ENCODE measurements around the gene UBE2D2.
"Not testable (repeated sequence)": the region's sequence is repeated elsewhere in the genome, so short reads cannot be mapped to it uniquely, and the experiment has no call there.

The UBE2D2 gene

GRCh38 chr5:139588116-139588515 lies 27.0 kb downstream of the UBE2D2 start:
- DNase-seq = not testable (repeated sequence)

- DNase-seq = no peak
Measured at GRCh38 chr5:139588962-139589361, 27.8 kb downstream of the UBE2D2 start.

- no peak for DNase-seq
Measured at GRCh38 chr5:139592289-139592688, 31.1 kb downstream of the UBE2D2 start.

- DNase-seq = not testable (repeated sequence)
Measured at GRCh38 chr5:139593076-139593475, 31.9 kb downstream of the UBE2D2 start.

GRCh38 chr5:139593716-139594319 lies 32.7 kb downstream of the UBE2D2 start:
- no peak for DNase-seq

GRCh38 chr5:139597134-139597533 lies 36.0 kb downstream of the UBE2D2 start:
- no peak for DNase-seq

- DNase-seq = not testable (repeated sequence)
Measured at GRCh38 chr5:139598601-139598965, 37.4 kb downstream of the UBE2D2 start.

GRCh38 chr5:139600336-139600949 lies 39.3 kb downstream of the UBE2D2 start:
- no peak for DNase-seq

GRCh38 chr5:139601429-139601828 lies 40.3 kb downstream of the UBE2D2 start:
- no peak for DNase-seq

GRCh38 chr5:139601948-139602347 lies 40.8 kb downstream of the UBE2D2 start:
- DNase-seq = not testable (repeated sequence)

- DNase-seq = no peak
Measured at GRCh38 chr5:139605887-139606286, 44.7 kb downstream of the UBE2D2 start.

- no peak for DNase-seq
Measured at GRCh38 chr5:139611703-139612584, 50.8 kb downstream of the UBE2D2 start.

- DNase-seq = no peak
Measured at GRCh38 chr5:139619861-139620260, 58.7 kb downstream of the UBE2D2 start.

GRCh38 chr5:139625398-139625797 lies 64.3 kb downstream of the UBE2D2 start:
- not testable (repeated sequence) for DNase-seq

- DNase-seq = no peak
Measured at GRCh38 chr5:139630855-139631254, 69.7 kb downstream of the UBE2D2 start.

GRCh38 chr5:139631520-139632165 lies 70.5 kb downstream of the UBE2D2 start:
- DNase-seq = no peak

GRCh38 chr5:139633295-139634027 lies 72.3 kb downstream of the UBE2D2 start:
- no peak for DNase-seq

- DNase-seq = no peak
Measured at GRCh38 chr5:139634028-139634325, 72.8 kb downstream of the UBE2D2 start.

GRCh38 chr5:139634541-139634940 lies 73.4 kb downstream of the UBE2D2 start:
- no peak for DNase-seq

- no peak for DNase-seq
Measured at GRCh38 chr5:139635191-139635590, 74.1 kb downstream of the UBE2D2 start.

GRCh38 chr5:139635606-139636206 lies 74.6 kb downstream of the UBE2D2 start:
- peak; percentile 45 for DNase-seq

GRCh38 chr5:139636207-139636792 lies 75.2 kb downstream of the UBE2D2 start:
- DNase-seq = peak; percentile 38

All from GF-D8 (cell line).